ENCODE data around the gene KDSR.

The KDSR gene

DNA sequence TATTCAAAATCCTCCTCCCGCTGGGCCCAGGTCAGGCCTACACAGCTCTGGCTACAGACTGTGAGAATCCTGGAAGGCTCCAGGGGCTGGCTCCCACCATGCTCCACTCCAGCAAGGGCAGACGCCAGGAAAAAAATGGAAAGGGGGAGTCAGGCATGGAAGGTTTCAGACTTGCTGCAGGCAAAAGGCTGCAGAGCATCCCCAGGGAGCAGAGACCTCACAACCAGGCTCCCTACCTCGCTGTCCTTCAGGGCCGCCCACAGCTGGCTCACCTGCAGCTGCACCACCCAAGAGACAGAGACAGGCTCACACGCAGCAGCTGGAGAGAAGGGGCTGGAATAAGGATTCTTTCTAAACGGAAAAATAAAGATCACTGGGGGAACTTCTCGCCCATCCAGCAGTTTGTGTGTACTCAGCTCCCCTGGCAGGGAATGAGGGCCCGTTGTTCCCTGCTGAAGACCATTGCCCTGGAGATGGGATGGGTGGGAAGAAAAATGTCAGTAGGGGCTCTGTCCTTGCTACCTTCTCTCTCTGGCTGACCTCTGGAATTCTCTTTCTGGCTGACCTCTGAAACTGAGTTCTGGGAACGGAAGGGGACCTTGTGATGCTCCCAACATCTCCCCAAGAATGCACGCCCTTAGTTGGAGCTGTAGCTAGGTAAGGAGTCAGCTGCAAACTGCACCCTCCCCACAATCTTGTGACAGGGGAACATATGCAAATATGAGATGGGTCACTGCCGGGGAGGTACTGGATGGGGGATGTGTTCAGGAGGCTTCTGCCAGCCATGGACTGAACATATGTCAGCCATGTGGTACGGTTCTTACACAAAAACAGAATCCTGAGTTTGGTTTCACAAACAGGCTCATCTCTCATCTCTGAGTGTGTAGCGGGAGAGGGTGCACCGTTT, 81.9 kb downstream of the KDSR start:
- peaks cover 25% of the 10 kb centered on the region for H3K4me1 Mint-ChIP-seq (ENCODE audit: low read depth)
- H3K27me3 Mint-ChIP-seq (ENCODE audit: low read depth): no peaks in the 10 kb centered on the region
- DNase-seq (ENCODE audit: low spot score): no peak
- peaks cover 49% of the 10 kb centered on the region for H3K36me3 Mint-ChIP-seq (ENCODE audit: low read depth)
- peak overlapping the region; percentile 22 for H3K27ac Mint-ChIP-seq
- no peak overlapping the region for H3K4me3 Mint-ChIP-seq
- H3K9me3 Mint-ChIP-seq: peaks cover 4% of the 10 kb centered on the region

GRCh38 chr18:63284173-63284799, 82.7 kb downstream of the KDSR start:
- no peak for DNase-seq (ENCODE audit: low spot score)
- Mint-ChIP-seq H3K9me3 (peaks cover 4% of the 10 kb centered on the region), H3K4me3 (no peak overlapping the region), H3K36me3 (ENCODE audit: low read depth) (peaks cover 51% of the 10 kb centered on the region), H3K4me1 (ENCODE audit: low read depth) (peaks cover 26% of the 10 kb centered on the region), H3K27me3 (ENCODE audit: low read depth) (no peaks in the 10 kb centered on the region), H3K27ac (no peak overlapping the region)

- Mint-ChIP-seq H3K9me3 (peaks cover 4% of the 10 kb centered on the region), H3K27me3 (ENCODE audit: low read depth) (no peaks in the 10 kb centered on the region), H3K36me3 (ENCODE audit: low read depth) (peaks cover 56% of the 10 kb centered on the region), H3K4me3 (no peak overlapping the region), H3K4me1 (ENCODE audit: low read depth) (peaks cover 33% of the 10 kb centered on the region), H3K27ac (no peak overlapping the region)
- DNase-seq (ENCODE audit: low spot score): no peak
Measured at GRCh38 chr18:63283305-63284094, 83.5 kb downstream of the KDSR start.

GRCh38 chr18:63282793-63283192, 84.2 kb downstream of the KDSR start:
- no peak for DNase-seq (ENCODE audit: low spot score)
- Mint-ChIP-seq H3K9me3 (peaks cover 4% of the 10 kb centered on the region), H3K4me1 (ENCODE audit: low read depth) (peaks cover 40% of the 10 kb centered on the region), H3K27me3 (ENCODE audit: low read depth) (no peaks in the 10 kb centered on the region), H3K36me3 (ENCODE audit: low read depth) (peaks cover 63% of the 10 kb centered on the region), H3K4me3 (no peak overlapping the region), H3K27ac (no peak overlapping the region)
